Astrocyte of the spinal cord (primary cell): ENCODE measurements around the gene DOK3.
"Not testable (repeated sequence)": the region's sequence is repeated elsewhere in the genome, so short reads cannot be mapped to it uniquely, and the experiment has no call there.

Source experiments
- DNase-seq: peaks from one replicate; pipeline ENCODE4 v3.0.0; 2011; ENCODE audit warnings: low read depth, low spot score
- H3K4me3 ChIP-seq: 2 replicates; pipeline ENCODE4 v1.5.1; 2011; ENCODE audit warnings: low read depth, mild to moderate bottlenecking, low read length, moderate library complexity
- in situ Hi-C: cut with HindIII; loops from 2 replicates; pipeline ENCODE4 v1.10.0; 2017; ENCODE audit warnings: low sequenced_read_pairs
- TF ChIP-seq, protein P1 (sequence below): IDR thresholded peaks from 2 replicates; pipeline ENCODE4 v1.5.1; 2012; ENCODE audit warnings: low read depth, mild to moderate bottlenecking, low read length, inconsistent platforms

Gene DOK3

GRCh38 chr5:177536386-177536785 is 26.8 kb upstream of the DOK3 start:
- in situ Hi-C loops, result no loop called here
- DNase-seq, result no peak
- H3K4me3 ChIP-seq, result no peak overlapping the region
- TF ChIP-seq, protein P1, sequence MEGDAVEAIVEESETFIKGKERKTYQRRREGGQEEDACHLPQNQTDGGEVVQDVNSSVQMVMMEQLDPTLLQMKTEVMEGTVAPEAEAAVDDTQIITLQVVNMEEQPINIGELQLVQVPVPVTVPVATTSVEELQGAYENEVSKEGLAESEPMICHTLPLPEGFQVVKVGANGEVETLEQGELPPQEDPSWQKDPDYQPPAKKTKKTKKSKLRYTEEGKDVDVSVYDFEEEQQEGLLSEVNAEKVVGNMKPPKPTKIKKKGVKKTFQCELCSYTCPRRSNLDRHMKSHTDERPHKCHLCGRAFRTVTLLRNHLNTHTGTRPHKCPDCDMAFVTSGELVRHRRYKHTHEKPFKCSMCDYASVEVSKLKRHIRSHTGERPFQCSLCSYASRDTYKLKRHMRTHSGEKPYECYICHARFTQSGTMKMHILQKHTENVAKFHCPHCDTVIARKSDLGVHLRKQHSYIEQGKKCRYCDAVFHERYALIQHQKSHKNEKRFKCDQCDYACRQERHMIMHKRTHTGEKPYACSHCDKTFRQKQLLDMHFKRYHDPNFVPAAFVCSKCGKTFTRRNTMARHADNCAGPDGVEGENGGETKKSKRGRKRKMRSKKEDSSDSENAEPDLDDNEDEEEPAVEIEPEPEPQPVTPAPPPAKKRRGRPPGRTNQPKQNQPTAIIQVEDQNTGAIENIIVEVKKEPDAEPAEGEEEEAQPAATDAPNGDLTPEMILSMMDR, result no peak

- in situ Hi-C loops, result no loop called here
- DNase-seq, result no peak
- TF ChIP-seq, protein P1, result no peak
- no peak overlapping the region for H3K4me3 ChIP-seq
These were observed 25.5 kb upstream of the DOK3 start for GRCh38 chr5:177535125-177535524.

DNA sequence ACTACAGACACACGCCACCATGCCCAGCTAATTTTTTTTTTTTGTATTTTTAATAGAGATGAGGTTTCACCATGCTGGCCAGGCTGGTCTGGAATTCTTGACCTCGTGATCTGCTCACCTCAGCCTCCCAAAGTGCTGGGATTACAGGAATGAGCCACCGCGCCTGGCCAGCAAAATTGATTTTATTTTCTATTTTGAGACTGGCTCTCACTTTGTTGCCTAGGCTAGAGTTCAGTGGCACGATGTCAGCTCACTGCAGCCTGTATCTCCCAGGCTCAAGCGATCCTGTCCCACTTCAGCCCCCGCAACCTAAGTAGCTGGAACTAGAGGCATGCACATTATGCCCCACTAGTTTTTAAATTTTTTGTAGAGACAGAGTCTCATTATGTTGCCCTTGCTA is 24.8 kb upstream of the DOK3 start:
- in situ Hi-C loops, DNase-seq, H3K4me3 ChIP-seq: not testable (repeated sequence)

GRCh38 chr5:177531209-177531940 is 21.7 kb upstream of the DOK3 start:
- H3K4me3 ChIP-seq, result no peak overlapping the region
- TF ChIP-seq, protein P1, result no peak
- in situ Hi-C loops, result no loop called here
- DNase-seq, result no peak

- in situ Hi-C loops, result no loop called here
- no peak overlapping the region for H3K4me3 ChIP-seq
- TF ChIP-seq, protein P1, result no peak
- DNase-seq, result no peak
These were observed 21.0 kb upstream of the DOK3 start for GRCh38 chr5:177530638-177531037.

DNA sequence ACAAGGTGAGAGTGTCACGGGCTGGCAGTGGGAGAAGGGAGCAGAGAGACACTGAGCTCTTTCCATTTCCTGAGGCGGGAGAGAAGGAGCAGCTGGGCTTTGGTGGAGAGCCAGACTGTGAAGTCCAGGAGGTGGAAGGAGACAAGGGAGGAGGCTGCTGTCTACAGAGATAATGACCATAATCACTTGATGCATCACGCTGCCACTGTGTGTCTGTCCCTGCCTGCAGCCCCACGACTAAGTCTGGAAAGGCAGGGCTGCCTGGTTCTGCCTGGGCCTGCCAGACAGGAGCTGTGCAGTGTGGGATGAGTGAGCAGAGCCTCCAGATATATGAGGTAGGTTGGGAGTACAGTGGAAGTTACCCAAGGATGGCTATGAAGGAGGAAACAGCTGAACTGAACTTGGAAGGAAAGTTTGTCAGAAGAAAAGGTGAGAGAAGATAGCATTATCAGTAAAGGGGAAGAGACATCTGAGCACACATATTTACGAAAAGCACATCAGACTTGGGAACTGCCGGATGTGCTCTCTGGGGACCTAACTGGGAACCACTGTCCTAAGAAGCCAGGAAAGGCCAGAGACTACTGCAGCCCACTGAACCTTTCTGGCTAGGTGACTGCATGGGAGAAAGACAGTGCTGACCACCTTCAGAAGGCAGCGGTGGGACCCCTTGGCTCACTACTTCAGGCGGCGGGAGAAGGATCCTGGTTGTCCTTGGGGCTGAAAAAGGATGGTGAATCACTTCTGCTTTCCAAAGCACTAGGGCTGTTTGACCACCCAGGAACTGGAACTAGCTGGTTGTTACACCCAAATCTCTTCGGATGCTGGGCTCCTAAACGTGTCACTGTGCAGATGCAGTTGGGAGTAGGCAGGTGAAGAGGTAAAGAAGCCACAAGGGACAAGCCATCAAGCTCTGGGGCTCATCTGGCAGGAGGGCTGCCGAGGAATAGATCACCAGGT is 19.9 kb upstream of the DOK3 start:
- no peak overlapping the region for H3K4me3 ChIP-seq
- in situ Hi-C loops, result no loop called here
- no peak for DNase-seq
- TF ChIP-seq, protein P1, result no peak

DNA sequence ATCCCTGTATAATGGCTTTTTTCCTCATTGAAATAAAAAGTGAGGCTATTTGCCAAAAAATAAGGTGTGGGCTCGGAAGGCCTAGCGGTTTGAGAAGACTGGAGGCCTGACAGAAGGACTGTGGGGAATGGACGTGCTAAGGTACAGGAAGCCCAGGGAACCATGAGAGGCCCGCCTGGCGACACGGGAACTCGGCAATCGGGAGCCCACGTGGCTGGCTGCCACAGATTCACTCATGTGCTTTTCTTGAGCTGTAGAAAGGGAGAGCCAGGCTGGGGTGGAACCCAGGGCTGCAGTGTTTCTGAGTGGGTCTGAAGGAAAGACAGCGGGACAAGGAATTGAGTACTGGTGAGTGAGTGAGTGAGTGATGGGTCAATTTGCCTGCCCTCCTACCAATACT is 19.0 kb upstream of the DOK3 start:
- no peak for DNase-seq
- in situ Hi-C loops, result no loop called here
- no peak overlapping the region for H3K4me3 ChIP-seq
- TF ChIP-seq, protein P1, result no peak
